Pancreas (tissue), 10 donors: ENCODE results near the gene GAREM2. TPM values are rescaled to one million over a fixed set of nuclear protein-coding genes. Genes with fewer than 3 reads are reported as not detected.
A peak's percentile ranks its signal among the peaks of the same experiment; 100 is the strongest.

Experiments
- ATAC-seq, 4 donors: fragments of 200-7000 bp; cut with Tn5 transposase; one replicate each; pipeline versions ENCODE4 v1.8.0 to v1.9.1; 2020; ENCODE audit warnings: mild to moderate bottlenecking in 4 of 4, moderate library complexity in 4 of 4
- DNase-seq, 6 donors: peaks; one replicate each; pipeline ENCODE4 v3.0.0-alpha.2; 2020
- FAIRE-seq: peaks from 2 replicates; lab custom pipeline; 2012; peaks lifted over from hg19 to GRCh38; lab: Jason Lieb, UNC
- H3K27ac ChIP-seq, 4 donors: fragments of 200-600 bp; sonication (generic); 1 replicate in 3 of 4; 2 replicates in 1 of 4; pipeline versions ENCODE4 v1.5.0 to v1.8.0; 2020
- H3K27me3 ChIP-seq, 4 donors: fragments of 200-600 bp; one replicate each; pipeline ENCODE4 v1.8.0; 2021
- H3K36me3 ChIP-seq, 3 donors: fragments of 200-600 bp; sonication (generic) in 1 of 3; one replicate each; pipeline versions ENCODE4 v1.5.0 to v1.8.0; 2020 to 2021
- H3K4me1 ChIP-seq, 3 donors: fragments of 200-600 bp; one replicate each; pipeline ENCODE4 v1.8.0; 2021
- H3K4me3 ChIP-seq, 4 donors: fragments of 200-600 bp; sonication (generic) in 2 of 4; one replicate each; pipeline versions ENCODE4 v1.5.0 to v1.8.0; 2020 to 2021
- H3K9me3 ChIP-seq, 4 donors: fragments of 200-600 bp; one replicate each; pipeline ENCODE4 v1.8.0; 2021
- WGBS, 2 donors: extraction: QIAGEN DNeasy Blood & Tissue Kit; methylation state at CpG; one replicate each; pipeline ENCODE4 v1.1.7; 2013; 5-methylcytosine and 5-hydroxymethylcytosine counted together
- intact Hi-C, 3 donors: fragments of 100-400 bp; cut with DNase I; formaldehyde crosslinking; loops; one replicate each; pipeline versions ENCODE4 v1.11.1 to v1.14.2; 2022
- polyA plus RNA-seq, 2 donors: library from polyadenylated mRNA; stranded (reverse); fragments of 200-250 nt; gene quantifications; one replicate each; pipeline ENCODE4 v1.2.3, GENCODE V29; 2013
- total RNA-seq, 6 donors: library from RNA; stranded (reverse); fragmentation: NEBNext Ultra II Directional in 4 of 6; extraction: Animal tissue kit (Norgen Biotek cat#: 25700) in 4 of 6; gene quantifications; one replicate each; pipeline versions ENCODE4 v1.2.1 to v1.2.4, GENCODE V29; 2021 to 2023
- TF ChIP-seq, protein P1 (sequence below), 4 donors: fragments of 200-600 bp; sonication (generic) in 3 of 4; IDR thresholded peaks; one replicate each; pipeline versions ENCODE4 v1.5.0 to v1.8.0; 2021; ENCODE audit warnings: antibody characterized with exemption in 4 of 4
- donor health status: healthy with polysubstance abuse.
- donor health status: DM: no; HTN: no; CAD: no; lungs with moderate emphysema.
- donor health status: DM: no; HTN: no; CAD: no.
- donor health status: control.
- donor health status: control.
- donor health status: Bipolar disorder and iron deficiency.
- donor health status: DM: yes; HTN: yes; CAD: no.
- donor health status: DM: no; HTN: no; CAD: no.
- donor health status: DM: no; HTN: no; CAD: no.
- donor health status: DM: yes; HTN: yes; CAD: no.

The GAREM2 gene
- total and polyA plus RNA-seq, 8 donors: 1.1 to 4.0 (median 2.1) TPM

DNA sequence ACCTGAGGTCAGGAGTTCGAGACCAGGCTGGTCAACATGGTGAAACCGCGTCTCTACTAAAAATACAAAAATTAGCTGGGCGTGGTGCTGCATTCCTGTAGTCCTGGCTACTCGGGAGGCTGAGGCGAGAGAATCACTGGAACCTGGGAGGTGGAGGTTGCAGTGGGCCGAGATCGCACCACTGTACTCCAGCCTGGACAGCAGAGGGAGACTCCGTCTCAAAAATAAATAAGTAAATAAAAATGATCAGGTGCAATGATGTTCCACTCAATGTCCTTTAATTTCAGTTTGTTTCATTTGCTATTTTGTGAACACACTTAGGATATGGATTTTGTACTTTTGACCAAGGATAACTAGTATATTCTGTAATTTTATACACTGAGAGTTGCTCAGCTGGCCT lies 62.2 kb downstream of the GAREM2 start:
- FAIRE-seq (no peak), DNase-seq (no peak), ATAC-seq (peak in 3 of 4 donors; percentile 33 to 45 (median 42))
- no peak overlapping the region for H3K27ac ChIP-seq
- 90 to 95% methylated on average over 9 of the region's 9 CpGs for WGBS, 2 donors
- H3K27me3 ChIP-seq: no peaks in the 10 kb centered on the region
- peaks cover 10 to 23% (median 16%) of the 10 kb centered on the region in 3 donors for H3K4me1 ChIP-seq
- peaks cover 6 to 58% (median 37%) of the 10 kb centered on the region in 3 donors for H3K36me3 ChIP-seq
- H3K9me3 ChIP-seq: no peaks in the 10 kb centered on the region
- TF ChIP-seq, protein P1, sequence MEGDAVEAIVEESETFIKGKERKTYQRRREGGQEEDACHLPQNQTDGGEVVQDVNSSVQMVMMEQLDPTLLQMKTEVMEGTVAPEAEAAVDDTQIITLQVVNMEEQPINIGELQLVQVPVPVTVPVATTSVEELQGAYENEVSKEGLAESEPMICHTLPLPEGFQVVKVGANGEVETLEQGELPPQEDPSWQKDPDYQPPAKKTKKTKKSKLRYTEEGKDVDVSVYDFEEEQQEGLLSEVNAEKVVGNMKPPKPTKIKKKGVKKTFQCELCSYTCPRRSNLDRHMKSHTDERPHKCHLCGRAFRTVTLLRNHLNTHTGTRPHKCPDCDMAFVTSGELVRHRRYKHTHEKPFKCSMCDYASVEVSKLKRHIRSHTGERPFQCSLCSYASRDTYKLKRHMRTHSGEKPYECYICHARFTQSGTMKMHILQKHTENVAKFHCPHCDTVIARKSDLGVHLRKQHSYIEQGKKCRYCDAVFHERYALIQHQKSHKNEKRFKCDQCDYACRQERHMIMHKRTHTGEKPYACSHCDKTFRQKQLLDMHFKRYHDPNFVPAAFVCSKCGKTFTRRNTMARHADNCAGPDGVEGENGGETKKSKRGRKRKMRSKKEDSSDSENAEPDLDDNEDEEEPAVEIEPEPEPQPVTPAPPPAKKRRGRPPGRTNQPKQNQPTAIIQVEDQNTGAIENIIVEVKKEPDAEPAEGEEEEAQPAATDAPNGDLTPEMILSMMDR (IDR thresholded peaks at IDR 0.05): no peak
- intact Hi-C loops: loop anchor here in 2 of 3 donors (10.0 kb wide), 1 partner anchor 90 kb away; no protein-coding TSS in a partner anchor
- no peak overlapping the region for H3K4me3 ChIP-seq

DNA sequence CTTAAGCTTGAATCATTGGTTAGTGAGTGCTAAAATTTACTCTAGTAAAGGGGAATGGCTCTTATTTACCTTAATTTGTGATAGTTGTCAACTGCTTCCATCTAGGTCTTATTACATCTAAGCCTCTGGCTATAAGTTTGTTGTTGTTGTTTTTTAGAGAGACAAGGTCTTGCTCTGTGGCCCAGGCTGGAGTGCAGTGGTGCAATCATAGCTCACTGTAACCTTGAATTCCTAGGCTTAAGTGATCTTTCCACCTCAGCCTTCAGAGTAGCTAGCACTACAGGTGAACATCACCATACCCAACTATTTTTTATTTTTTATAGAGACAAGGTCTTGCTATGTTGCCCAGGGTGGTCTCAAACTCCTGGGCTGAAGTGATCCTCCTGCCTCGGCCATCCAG lies 65.0 kb downstream of the GAREM2 start:
- Histone ChIP-seq H3K27ac (peak overlapping the region in 1 of 4 donors; percentile 31), H3K36me3 (peaks cover 0 to 34% (median 24%) of the 10 kb centered on the region in 3 donors), H3K4me1 (peaks cover 30 to 42% (median 34%) of the 10 kb centered on the region in 3 donors), H3K9me3 (no peaks in the 10 kb centered on the region), H3K27me3 (no peaks in the 10 kb centered on the region), H3K4me3 (no peak overlapping the region)
- WGBS, 2 donors: 75 to 80% methylated on average over 1 of the region's 1 CpG
- TF ChIP-seq, protein P1 (IDR thresholded peaks at IDR 0.05): no peak
- intact Hi-C loops: loop anchor here in 2 of 3 donors (10.0 kb wide), 1 partner anchor 87 kb away; no protein-coding TSS in a partner anchor
- FAIRE-seq: no peak
- ATAC-seq: no peak
- no peak for DNase-seq

DNA sequence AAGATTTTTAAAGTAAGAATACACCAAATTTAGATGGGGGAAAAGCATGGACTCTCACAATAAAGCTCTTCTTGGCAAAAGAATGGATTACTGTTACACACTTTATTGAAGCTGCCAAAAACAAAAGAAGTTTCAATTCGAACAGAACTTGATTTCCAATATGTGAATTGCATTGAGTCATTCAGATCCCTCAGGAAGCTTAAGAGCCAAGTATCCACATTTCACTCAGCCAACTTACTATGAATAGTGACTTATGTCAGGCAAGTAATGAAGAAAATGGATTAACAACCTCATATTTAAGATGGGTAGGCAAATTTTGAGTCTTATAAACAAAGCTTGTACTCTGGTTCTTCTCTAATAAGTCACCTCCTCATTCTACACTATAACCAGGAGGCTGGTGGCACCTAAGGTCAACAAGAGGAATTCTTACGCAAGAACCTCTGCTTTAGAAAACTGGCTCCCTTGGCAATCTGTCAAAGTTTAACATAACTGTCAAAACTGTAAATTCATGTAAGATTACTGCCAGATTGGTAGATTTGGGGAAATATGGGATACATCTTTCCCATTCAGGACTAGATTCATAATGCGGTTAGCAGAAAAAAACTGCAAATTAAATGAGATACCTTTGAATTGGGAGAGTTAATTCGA lies 65.5 kb downstream of the GAREM2 start:
- WGBS, 2 donors: 60 to 61% methylated on average over 4 of the region's 4 CpGs
- Histone ChIP-seq H3K27ac (peak overlapping the region in 1 of 4 donors; percentile 31), H3K4me3 (no peak overlapping the region), H3K9me3 (no peaks in the 10 kb centered on the region), H3K36me3 (peaks cover 0 to 28% (median 18%) of the 10 kb centered on the region in 3 donors), H3K4me1 (peaks cover 30 to 45% (median 34%) of the 10 kb centered on the region in 3 donors), H3K27me3 (no peaks in the 10 kb centered on the region)
- no peak for FAIRE-seq
- intact Hi-C loops: loop anchor here in 2 of 3 donors (10.0 kb wide), 1 partner anchor 86 kb away; no protein-coding TSS in a partner anchor
- TF ChIP-seq, protein P1 (IDR thresholded peaks at IDR 0.05): no peak
- ATAC-seq: peak in 1 of 4 donors; percentile 29
- DNase-seq: no peak

Other genes with a start within 250 kb of the GAREM2 start
- 1 to 10 TPM in 5 of 6 donors, under 1 TPM in 1; 0.38 to 8.2 (median 2.0) TPM for gene KIF3C, start 190.6 kb upstream of the GAREM2 start, total RNA-seq
- 1 to 10 TPM; 1.6 to 4.6 TPM for gene KIF3C, start 190.6 kb upstream of the GAREM2 start, polyA plus RNA-seq
- 10 to 100 TPM; 27.4 to 62.9 (median 50.0) TPM for gene RAB10, start 139.0 kb upstream of the GAREM2 start, total RNA-seq
- gene RAB10, start 139.0 kb upstream of the GAREM2 start, polyA plus RNA-seq: 10 to 100 TPM; 16.5 to 29.1 TPM
- 10 to 100 TPM; 58.7 to 89.6 (median 69.2) TPM for gene HADHA, start 71.5 kb downstream of the GAREM2 start, total RNA-seq
- gene HADHA, start 71.5 kb downstream of the GAREM2 start, polyA plus RNA-seq: 10 to 100 TPM; 32.1 to 64.8 TPM
- 10 to 100 TPM; 45.8 to 76.8 (median 60.2) TPM for gene HADHB, start 71.9 kb downstream of the GAREM2 start, total RNA-seq
- 10 to 100 TPM; 36.3 to 75.1 TPM for gene HADHB, start 71.9 kb downstream of the GAREM2 start, polyA plus RNA-seq
- 10 to 100 TPM in 5 of 6 donors, 1 to 10 TPM in 1; 8.2 to 16.5 (median 13.4) TPM for gene SELENOI, start 173.1 kb downstream of the GAREM2 start, total RNA-seq
- gene SELENOI, start 173.1 kb downstream of the GAREM2 start, polyA plus RNA-seq: 1 to 10 TPM; 1.9 to 6.7 TPM
- 1 to 10 TPM in 1 of 6 donors, under 1 TPM in 5; 0.28 to 1.1 (median 0.57) TPM for gene ADGRF3, start 173.7 kb downstream of the GAREM2 start, total RNA-seq
- 1 to 10 TPM in 1 of 2 donors, under 1 TPM in 1; 0.87 to 1.4 TPM for gene ADGRF3, start 173.7 kb downstream of the GAREM2 start, polyA plus RNA-seq
- not detected for gene DRC1, start 228.8 kb downstream of the GAREM2 start, total RNA-seq
- gene DRC1, start 228.8 kb downstream of the GAREM2 start, polyA plus RNA-seq: under 1 TPM; 0.19 to 0.54 TPM